Measurements from ENCODE around the gene TMEM17.
"Not testable (repeated sequence)": the region's sequence is repeated elsewhere in the genome, so short reads cannot be mapped to it uniquely, and the experiment has no call there.

Gene TMEM17

GRCh38 chr2:62505750-62506420 is at the start of gene TMEM17:
Gene TMEM17, minus strand, starts transcription at chr2:62506195. Its CDS starts 66 bp downstream, at chr2:62506129.
- DNase-seq (ENCODE audit: low spot score) = peak; percentile 89

GRCh38 chr2:62554440-62554839 is 48.4 kb upstream of the TMEM17 start:
- no peak for DNase-seq (ENCODE audit: low spot score)

GRCh38 chr2:62550461-62550860 is 44.5 kb upstream of the TMEM17 start:
- no peak for DNase-seq (ENCODE audit: low spot score)

GRCh38 chr2:62547854-62548253 is 41.9 kb upstream of the TMEM17 start:
- DNase-seq (ENCODE audit: low spot score) = no peak

GRCh38 chr2:62545261-62545660 is 39.3 kb upstream of the TMEM17 start:
- no peak for DNase-seq (ENCODE audit: low spot score)

GRCh38 chr2:62540408-62541168 is 34.6 kb upstream of the TMEM17 start:
- no peak for DNase-seq (ENCODE audit: low spot score)

GRCh38 chr2:62539606-62540407 is 33.8 kb upstream of the TMEM17 start:
- DNase-seq (ENCODE audit: low spot score) = no peak

GRCh38 chr2:62538756-62539155 is 32.8 kb upstream of the TMEM17 start:
- DNase-seq (ENCODE audit: low spot score) = no peak

- DNase-seq (ENCODE audit: low spot score) = no peak
Measured at GRCh38 chr2:62537814-62538213, 31.8 kb upstream of the TMEM17 start.

GRCh38 chr2:62536873-62537547 is 31.0 kb upstream of the TMEM17 start:
- DNase-seq (ENCODE audit: low spot score) = no peak

- not testable (repeated sequence) for DNase-seq (ENCODE audit: low spot score)
Measured at GRCh38 chr2:62535521-62535920, 29.5 kb upstream of the TMEM17 start.

- no peak for DNase-seq (ENCODE audit: low spot score)
Measured at GRCh38 chr2:62531594-62531993, 25.6 kb upstream of the TMEM17 start.

- DNase-seq (ENCODE audit: low spot score) = no peak
Measured at GRCh38 chr2:62529758-62530157, 23.8 kb upstream of the TMEM17 start.

GRCh38 chr2:62527478-62528210 is 21.6 kb upstream of the TMEM17 start:
- DNase-seq (ENCODE audit: low spot score) = no peak

- DNase-seq (ENCODE audit: low spot score) = no peak
Measured at GRCh38 chr2:62526531-62527381, 20.8 kb upstream of the TMEM17 start.

- DNase-seq (ENCODE audit: low spot score) = no peak
Measured at GRCh38 chr2:62525549-62526269, 19.7 kb upstream of the TMEM17 start.

- DNase-seq (ENCODE audit: low spot score) = no peak
Measured at GRCh38 chr2:62524293-62524941, 18.4 kb upstream of the TMEM17 start.

GRCh38 chr2:62521061-62521460 is 15.1 kb upstream of the TMEM17 start:
- DNase-seq (ENCODE audit: low spot score) = not testable (repeated sequence)

- DNase-seq (ENCODE audit: low spot score) = no peak
Measured at GRCh38 chr2:62512384-62512783, 6.4 kb upstream of the TMEM17 start.

Data from globus pallidus (tissue), 1 donor.